ENCODE data around the gene TCEANC. TPM values are rescaled to one million over a fixed set of nuclear protein-coding genes. Genes with fewer than 3 reads are reported as not detected.

TCEANC gene
- total RNA-seq, 1 experiment from 2014 or later: 3.1 TPM

- H4K8ac ChIP-seq (replicated peaks; ENCODE audit: insufficient read length, low read depth, low read length): no peak overlapping the region
- Mint-ChIP-seq H3K36me3 (ENCODE audit: insufficient read depth in 1 of 3, low read depth in 3 of 3) (peaks cover 0 to 17% (median 3%) of the 10 kb centered on the region in 3 experiments; a peak in 5 of 7 replicates), H3K9me3 (peaks cover 33 to 38% of the 10 kb centered on the region in 2 experiments), H3K4me3 (no peak overlapping the region), H3K27ac (no peak overlapping the region; a peak in 1 of 7 replicates), H3K4me1 (peaks cover 16 to 23% of the 10 kb centered on the region in 2 experiments), H3K27me3 (ENCODE audit: low read depth) (no peaks in the 10 kb centered on the region; the same call in 1 of the 2 replicates)
- H3K4me2 ChIP-seq (ENCODE audit: insufficient read depth, insufficient read length, low read length): no peak overlapping the region
- no peaks in the 10 kb centered on the region for H4K20me1 ChIP-seq (ENCODE audit: control insufficient read depth, insufficient read depth, insufficient read length)
- H4K5ac ChIP-seq (ENCODE audit: insufficient read length, low read depth, low read length): no peak overlapping the region
- no peak overlapping the region for H2BK20ac ChIP-seq (ENCODE audit: low read depth, low read length, poor library complexity, severe bottlenecking)
- no peak overlapping the region for H2BK120ac ChIP-seq (ENCODE audit: low read depth, low read length, poor library complexity, severe bottlenecking)
- no peak overlapping the region for H2AFZ ChIP-seq (ENCODE audit: low read length)
- no peak overlapping the region for H2BK15ac ChIP-seq (ENCODE audit: low read depth, low read length)
- H3K14ac ChIP-seq (ENCODE audit: insufficient read depth, low read length): no peak overlapping the region
- H3K4me1 ChIP-seq (ENCODE audit: insufficient read depth, low read length): no peaks in the 10 kb centered on the region; the same call in 1 of the 2 replicates
- DNase-seq: no peak
- no peak overlapping the region for H3K4ac ChIP-seq (ENCODE audit: low read depth, low read length)
- H3K27me3 ChIP-seq (ENCODE audit: insufficient read depth, low read length): no peaks in the 10 kb centered on the region
- no peaks in the 10 kb centered on the region for H3K23me2 ChIP-seq (ENCODE audit: insufficient read length, low read depth, low read length, poor library complexity, severe bottlenecking)
- H3K9me3 ChIP-seq (ENCODE audit: control insufficient read depth, low read depth, low read length): no peaks in the 10 kb centered on the region
- H3K79me2 ChIP-seq (ENCODE audit: insufficient read depth, low read length): peaks cover 11% of the 10 kb centered on the region
- H3K27ac ChIP-seq (ENCODE audit: insufficient read length, low read depth, low read length): no peak overlapping the region
- no peak overlapping the region for H3K56ac ChIP-seq (ENCODE audit: insufficient read length, low read depth, low read length)
- no peak overlapping the region for H2BK12ac ChIP-seq (ENCODE audit: insufficient read length, low read depth, low read length)
- no peak for TF ChIP-seq CTCF (conservative IDR thresholded peaks at IDR 0.05)
- H3K18ac ChIP-seq (ENCODE audit: insufficient read length, low read depth, low read length): no peak overlapping the region
- peaks cover 4% of the 10 kb centered on the region for H3K79me1 ChIP-seq (ENCODE audit: insufficient read depth, low read depth, low read length, poor library complexity, severe bottlenecking)
- no peak overlapping the region for H2AK5ac ChIP-seq (ENCODE audit: insufficient read length, low read length)
- no peak overlapping the region for H2BK5ac ChIP-seq (ENCODE audit: insufficient read length, low read length)
- no CpG with 5 or more reads among the region's 3 CpGs for WGBS (ENCODE audit: extremely low coverage, insufficient read length, low lambda C conversion rate)
- no peak overlapping the region for H3K9ac ChIP-seq (ENCODE audit: extremely low read depth, insufficient read length, low read length)
- H3T11ph ChIP-seq (ENCODE audit: low read length): no peak overlapping the region
- no peak overlapping the region for H3K23ac ChIP-seq (ENCODE audit: insufficient read length, low read depth, low read length)
- no peak overlapping the region for H4K91ac ChIP-seq (ENCODE audit: insufficient read length, low read depth, low read length)
These were observed 50.6 kb downstream of the TCEANC start for GRCh38 chrX:13703589-13703988.

Measured in H9 (cell line).